Embryonic facial prominence (tissue), 1 donor: ENCODE results near the gene PRIMA1.

Experiments
- DNase-seq: peaks from one replicate; pipeline ENCODE4 v3.0.0-alpha.2; 2016; ENCODE audit errors: extremely low spot score

The PRIMA1 gene

DNA sequence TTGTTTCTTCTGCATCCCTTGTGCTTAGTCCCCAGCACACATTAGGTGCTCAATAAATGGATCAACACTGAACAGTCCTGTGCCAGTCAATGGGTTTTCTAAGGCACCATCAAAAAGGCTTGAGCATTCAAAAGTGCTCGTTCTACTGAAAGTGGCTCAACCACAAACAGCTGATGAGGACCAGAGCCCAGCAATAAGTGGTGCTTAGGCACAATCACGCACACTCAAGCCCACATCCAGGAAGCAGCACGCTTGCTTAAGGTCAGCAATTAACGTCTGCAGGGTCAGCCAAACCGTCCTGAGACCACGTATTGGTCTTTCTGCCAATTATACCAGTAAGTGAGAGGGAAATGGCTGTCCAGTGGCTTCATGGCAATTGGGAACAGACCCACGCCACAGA lies 56.5 kb downstream of the PRIMA1 start:
- no peak for DNase-seq

DNA sequence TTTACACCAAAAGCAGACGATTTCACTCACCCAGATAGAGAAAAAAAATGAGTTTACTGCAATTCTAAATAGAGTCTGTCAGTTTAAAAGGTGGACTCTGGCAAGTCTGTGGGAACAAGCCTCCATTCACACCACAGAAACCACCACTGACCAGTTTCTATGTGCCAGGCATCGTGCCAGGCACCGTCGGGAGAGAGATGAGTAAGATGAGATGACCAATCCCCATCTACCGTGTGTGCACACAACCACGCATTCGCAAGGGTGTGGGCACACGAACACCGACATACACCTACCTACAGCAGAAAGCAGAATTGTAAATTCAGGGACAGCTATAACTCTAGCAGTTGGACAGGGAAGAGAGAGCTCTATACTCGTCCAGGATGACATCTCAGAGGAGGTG lies 58.3 kb downstream of the PRIMA1 start:
- no peak for DNase-seq

DNA sequence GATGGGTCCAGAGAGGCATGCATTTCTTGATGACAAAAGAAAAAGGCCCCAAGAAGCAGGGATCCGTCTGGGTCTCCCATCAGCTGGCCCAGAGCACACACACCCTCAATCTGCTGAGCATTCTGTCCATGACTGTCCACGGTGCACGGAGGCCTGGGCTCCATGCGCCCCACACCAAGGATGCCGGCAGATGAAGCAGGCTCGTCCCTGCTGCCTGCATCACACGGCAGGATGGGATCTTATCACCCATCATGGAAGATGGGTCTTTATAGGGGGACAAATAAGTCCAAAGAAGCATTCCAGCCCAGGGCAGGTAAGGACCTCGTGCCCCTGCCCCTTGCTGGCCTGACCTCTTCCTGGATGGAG lies 59.7 kb downstream of the PRIMA1 start:
- no peak for DNase-seq

DNA sequence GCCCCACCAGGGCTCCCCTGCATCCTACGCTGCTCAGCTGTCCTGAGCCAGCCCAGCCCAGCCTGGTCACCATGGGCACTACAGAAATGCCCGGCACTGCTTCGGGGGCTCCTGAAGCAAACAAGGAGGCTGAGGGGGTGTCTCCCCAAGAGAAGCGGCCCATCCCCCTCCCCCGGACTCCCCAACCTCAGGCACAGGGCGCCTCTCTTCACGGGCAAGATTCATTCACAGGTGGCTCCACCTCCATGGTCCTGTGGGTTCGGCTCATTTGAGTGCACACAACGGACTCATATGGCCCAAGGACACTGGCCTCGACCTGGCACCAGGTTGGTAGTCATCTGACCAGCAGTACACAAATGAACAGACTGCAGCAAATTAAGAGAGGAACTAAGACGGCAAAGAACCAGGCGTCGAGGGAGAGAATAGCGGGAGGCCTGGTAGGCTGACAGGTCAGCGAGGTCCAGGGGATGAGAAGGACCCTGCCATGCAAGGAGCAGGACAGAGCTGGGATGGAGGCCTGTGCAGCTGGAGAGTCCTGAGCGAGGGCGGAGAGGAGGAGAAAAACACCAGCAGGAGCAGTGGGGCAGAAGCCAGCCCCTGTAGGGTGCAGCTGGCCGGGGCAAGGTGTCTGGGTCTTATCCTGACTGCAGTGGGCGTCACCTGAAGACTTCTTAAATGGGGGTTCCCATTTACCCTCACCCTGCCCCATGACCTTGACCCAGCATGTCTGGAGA lies 60.2 kb downstream of the PRIMA1 start:
- no peak for DNase-seq

DNA sequence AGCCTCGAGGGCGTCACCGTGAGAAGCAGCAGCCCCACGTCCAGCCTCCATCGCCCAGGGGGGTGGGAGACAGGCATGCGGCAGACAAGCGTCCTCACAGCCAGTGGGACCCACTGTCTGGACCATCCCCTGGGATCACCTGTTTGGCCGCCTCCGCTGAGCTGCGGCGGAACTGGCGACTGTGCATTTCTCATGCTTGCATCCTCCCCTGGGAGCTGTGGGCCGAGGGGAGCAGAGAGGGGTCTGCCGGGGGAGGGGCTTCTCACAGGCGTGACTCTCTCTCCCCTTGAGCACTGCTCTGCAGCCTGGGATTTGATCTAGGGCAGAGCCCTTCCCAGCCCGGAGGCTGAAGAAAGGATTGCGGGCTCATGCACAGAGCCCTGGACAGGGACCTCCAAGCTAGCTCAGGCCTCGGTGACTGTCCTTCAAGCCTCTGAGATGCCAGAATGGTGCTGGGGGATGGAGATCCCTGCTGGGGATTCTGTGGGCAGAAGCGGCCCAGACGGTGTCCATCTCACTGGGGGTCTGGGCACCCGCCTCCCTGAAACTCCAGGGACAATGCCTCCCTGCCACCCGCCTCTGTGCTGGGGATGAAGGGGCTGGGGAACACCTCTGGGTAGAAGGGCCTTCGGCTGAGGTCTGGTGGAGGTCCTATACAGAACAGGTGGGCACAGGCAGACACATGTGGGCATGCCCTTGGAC lies 61.1 kb downstream of the PRIMA1 start:
- DNase-seq, result no peak

DNA sequence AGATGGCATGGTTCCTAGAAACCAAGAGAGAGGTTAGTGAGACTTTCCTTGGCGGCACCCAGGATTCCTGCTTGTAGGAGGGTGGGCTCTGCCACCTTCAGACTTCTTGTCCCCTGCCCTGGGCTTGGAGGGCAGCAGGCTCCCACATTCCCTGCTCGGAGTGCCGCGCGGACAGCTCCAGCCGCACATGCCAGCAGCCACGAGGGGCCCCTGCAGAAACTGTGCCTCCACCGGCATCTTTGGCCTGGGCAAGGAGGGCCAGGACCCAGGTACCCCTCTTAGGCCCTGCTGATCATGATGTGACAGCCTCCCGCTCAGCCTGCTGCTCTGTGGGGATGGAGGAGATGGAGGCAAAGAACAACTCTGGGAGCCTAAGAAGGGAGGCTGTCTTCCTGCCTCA lies 62.3 kb downstream of the PRIMA1 start:
- DNase-seq, result no peak

DNA sequence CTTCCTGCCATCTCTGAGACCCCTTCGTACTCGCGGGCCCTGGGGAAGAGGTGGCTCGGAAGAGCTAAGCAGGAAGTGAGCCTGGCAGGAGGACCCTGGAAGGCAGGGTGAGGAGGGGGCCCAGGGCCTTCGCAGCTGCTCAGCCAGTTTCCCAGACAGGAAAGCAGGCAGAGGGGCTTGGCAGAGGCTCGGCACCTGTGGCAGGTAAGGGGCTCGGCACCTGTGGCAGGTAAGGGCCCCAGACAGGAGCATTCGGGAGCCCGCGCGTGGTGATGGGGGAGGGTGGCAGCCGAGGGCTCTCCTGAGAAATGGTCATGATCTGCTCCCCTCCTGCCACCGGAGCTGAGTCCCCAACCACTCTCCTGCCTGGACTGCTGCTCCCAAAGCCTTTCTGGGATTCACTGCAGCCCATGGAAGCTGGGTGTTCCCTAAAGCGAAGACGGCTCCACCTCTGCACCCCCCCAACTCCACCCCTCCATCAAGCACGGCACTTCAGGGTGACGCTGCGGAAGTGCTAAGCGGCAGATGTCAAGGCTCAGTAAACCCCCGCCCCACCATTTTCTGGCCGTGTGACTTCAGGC lies 63.2 kb downstream of the PRIMA1 start:
- DNase-seq, result no peak

DNA sequence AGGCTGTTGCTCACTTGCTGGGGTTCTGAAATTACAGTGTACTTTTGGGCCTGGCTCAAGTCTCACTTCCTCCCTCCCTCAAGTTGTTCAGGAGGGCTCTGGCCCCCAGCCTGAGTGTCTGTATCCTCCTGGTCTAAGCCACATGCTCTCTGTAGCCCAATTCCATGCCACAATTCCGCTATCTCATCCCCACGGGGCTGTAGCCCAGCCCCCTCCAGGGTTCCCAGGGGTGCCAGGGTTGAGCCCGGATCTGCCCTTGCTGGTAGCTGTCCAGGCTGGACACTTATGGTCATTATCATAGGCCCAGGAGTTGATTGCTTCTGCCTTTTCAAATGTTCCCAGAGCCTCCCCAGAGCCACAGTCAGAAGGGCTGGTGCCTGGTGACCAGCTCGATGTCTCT lies 65.3 kb downstream of the PRIMA1 start:
- DNase-seq, result no peak

DNA sequence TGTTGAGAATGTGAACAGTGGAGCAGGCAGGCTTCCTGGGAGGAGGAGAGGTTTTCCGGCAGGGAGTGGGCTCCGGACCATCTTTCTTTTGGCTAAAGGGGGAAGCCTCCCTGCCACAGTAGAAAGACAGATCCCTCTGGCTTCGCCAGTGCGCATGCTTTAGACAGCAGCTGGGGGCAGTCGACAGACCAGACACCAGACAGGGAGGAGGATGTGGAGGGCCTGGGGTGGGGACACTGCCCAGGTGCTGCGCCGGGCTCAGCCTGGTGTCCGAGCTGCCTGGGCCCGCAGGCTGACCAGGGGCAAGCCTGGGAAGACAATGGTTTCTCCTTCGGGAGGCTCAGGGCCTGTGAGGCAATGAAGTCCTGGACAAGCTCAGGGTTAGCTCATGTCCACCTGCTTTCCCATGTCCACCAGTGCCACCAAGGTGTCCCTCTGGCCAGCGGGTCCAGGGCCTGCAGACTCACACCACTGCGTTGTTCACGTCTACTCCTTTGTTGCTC lies 67.3 kb downstream of the PRIMA1 start:
- no peak for DNase-seq

DNA sequence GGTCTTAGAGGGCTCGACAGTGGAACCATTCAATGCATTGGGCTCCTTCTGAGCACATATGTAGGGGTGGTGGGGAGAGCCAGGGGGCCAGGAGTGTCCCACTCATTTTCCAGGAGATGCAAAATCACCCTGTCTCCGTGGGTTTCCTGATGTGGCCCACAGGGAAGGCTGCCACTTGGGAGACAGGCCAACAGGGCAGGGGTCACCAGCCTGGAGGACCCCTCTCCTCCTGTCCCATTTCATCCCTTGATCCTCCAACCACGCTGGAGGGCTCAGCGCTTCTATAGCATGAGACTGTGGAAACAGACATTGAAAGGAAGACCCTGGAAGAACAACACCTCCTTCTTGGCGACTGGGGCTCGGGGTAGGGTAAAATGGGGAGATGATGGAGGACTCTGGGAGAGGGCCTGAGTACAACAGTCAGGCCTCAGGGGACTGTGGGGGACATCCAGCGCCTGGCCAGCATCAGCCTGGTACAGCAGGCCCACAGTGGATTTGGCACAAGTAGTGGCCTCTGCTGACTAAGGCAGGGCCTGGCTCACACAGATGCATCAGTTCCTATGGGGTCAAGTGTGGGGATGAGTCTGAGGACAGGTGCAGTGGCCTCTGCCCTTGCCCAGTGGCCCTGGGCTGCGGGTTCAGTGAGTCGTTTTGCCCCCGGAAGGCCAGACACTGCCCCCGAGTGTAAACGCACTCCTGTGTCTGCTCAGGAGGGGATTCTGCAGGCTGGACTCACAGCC lies 68.0 kb downstream of the PRIMA1 start:
- DNase-seq, result no peak

DNA sequence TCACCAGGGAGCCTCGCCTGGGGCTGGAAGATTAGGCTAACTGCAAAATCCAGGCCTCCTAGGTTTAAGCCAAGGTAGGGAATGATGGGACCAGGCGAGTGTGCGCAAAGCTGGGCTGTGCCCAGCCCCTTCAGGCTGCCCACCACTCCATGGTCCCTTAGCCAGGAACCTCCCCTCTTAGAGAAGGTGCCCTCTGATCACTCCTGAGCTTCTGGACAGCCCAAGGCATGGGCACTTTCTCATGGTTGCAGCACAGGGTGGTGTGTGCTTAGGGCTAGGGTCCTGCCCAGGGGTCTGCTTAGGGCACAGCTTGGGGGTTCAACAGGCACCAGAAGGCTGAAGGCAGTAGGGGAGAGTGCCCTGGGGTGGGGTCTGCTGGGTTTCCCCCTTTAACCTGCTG lies 69.0 kb downstream of the PRIMA1 start:
- no peak for DNase-seq

DNA sequence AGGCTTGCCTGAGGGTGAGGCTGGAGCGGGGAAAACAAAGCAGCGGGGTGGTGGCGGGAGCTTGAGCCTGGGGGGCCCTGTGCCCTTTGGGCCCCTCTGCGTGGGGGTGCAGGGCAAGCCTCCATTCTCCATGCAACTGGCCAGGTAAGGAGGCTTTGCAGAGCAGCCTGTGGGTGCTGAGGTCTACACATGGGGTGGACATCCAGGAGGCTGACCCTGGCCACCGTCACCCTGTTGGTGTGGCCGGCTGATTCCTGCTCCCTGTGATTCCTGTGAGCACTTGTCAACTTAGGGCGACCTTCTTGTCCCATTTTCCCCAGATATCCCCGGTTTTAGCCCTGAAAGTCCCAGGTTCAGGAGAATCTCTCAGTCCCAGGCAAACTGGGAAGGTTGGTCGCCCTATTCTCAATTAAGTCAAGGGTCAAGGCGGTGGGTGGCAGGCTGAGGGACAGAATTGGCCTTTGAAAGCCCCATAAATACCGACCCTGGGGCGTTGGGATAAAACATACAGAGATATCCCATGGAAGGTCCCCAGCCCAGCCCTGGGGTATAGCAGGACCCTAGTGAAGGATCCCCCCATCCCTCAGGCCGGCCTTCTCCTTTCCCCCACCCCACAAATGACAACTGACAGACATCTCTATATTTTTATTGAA lies 70.5 kb downstream of the PRIMA1 start:
- no peak for DNase-seq

DNA sequence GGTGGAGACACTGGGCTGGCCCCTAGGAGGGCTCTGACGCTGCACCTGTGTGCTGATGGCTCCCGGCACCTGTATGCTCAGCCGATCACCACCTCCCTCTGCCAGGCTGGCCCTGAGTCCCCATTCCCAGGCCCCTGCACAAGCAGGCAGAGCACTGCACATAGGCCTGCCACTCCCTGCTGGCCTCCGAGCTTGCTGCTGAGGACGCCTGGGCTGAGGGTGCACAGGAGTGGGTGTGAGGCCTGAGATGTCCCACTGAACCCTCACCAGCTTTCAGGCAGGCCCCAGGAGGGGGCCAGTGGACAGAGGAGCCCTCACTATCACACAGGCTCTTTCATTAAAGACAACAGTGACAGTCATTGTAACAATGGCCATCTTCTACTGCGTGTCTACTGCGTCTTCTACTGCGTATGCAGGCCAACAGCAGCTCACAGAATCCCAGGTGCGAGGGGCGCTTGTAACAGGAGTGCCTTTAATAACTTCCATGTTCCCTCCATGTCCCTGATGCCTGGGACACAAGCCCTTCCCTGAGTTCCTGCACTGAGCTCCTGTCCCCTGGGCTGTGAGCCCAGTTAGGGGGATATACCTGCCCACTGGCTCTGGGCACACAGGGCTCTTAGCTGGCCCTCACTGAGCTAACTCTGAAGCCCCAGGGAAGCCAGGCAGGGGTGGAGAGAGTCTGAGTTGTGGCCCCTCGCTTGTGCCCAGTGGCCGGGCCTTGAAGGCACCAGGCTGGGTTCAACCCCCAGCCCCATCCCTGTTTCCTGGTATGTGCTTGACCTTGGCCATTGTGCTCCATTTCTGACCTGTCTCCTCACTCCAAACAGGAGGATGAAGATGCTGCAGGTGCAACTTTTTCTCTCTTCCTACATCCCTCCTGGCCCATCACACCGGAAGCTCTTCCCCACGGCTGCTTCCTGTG lies 71.3 kb downstream of the PRIMA1 start:
- no peak for DNase-seq

DNA sequence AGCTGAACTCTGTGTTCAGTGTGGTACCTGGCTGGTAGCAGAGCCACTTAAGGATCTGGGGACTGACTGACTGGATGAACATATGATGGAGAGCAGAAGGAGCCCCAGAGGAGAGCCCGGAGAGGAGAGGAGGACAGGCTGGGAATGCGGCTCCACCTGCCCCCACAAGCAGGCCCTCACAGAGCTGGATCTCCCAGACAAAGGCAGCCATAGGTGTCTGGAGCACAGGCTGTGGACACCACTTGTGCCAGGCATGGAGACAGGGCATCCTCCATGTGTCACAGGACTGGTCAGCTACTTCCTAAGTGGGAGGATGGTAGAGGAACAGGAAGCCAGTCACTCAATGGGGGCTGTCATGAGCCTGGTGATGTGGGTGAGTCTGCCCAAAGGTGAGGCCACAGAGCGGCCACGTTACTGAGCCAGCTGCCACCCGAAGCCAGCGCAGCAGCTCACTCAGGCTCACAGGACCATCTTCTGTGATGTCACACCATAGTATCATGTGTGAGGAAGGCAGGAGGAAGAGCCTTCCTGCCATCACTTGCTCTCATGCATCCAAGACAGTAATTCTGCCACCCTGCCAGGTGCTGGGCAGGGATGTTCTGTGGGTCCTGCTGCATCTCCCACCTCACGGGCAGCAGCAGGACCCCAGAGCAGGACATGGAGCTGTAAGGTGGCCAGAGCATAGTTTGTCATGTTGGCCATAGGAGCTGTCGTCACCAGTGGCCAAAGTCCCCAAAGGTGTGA lies 72.1 kb downstream of the PRIMA1 start:
- DNase-seq, result no peak

DNA sequence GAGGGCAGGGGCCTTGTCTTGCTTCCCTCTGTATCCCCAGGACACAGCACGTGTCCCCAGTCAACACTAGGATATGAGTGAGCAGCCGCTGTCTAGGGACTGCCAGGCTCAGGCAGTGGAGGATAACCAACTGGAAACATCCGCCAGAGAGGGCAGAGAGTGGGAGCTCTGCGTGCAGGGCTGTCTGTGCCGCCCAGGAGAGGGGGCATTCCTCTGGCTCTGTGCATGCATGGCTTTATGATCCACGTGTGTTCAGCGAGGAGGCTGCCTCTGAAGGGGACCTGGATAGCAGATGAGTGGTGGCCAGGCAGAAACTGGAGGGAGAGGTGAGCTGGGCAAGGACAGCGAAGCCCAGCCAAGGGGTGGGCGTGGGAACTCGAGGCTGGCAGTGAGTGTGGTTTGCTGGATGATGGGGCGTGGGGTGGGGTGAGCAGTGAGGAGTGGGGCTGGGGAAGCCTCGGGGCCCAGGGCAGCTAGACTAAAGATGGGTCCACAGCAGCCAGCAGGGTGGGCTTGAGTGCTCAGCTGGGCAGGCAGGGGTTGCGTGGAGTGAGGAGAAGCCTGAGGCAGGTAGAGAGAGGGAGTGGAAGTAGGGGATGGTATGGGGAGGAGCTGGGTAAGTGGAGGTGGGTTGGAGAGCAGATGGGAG lies 72.9 kb downstream of the PRIMA1 start:
- DNase-seq, result no peak

DNA sequence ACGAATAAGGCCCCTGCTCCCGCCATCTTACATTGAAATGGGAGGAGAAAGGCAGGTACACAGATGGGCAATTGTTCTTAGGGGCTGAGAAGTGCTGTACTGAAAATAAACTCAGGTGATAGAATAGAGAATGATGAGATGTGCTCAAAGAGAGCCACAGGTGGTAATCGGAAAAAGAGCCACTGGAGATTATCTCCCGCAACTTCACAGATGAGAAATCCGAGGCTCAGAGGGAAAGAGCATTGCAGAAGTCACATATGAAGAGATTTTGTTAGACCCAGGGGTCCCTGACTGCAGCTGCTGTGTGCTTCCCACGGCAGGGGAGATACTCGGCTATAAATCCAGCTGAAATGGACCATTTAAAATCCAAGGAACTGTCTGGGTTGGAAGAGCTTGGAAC lies 73.7 kb downstream of the PRIMA1 start:
- DNase-seq, result no peak

DNA sequence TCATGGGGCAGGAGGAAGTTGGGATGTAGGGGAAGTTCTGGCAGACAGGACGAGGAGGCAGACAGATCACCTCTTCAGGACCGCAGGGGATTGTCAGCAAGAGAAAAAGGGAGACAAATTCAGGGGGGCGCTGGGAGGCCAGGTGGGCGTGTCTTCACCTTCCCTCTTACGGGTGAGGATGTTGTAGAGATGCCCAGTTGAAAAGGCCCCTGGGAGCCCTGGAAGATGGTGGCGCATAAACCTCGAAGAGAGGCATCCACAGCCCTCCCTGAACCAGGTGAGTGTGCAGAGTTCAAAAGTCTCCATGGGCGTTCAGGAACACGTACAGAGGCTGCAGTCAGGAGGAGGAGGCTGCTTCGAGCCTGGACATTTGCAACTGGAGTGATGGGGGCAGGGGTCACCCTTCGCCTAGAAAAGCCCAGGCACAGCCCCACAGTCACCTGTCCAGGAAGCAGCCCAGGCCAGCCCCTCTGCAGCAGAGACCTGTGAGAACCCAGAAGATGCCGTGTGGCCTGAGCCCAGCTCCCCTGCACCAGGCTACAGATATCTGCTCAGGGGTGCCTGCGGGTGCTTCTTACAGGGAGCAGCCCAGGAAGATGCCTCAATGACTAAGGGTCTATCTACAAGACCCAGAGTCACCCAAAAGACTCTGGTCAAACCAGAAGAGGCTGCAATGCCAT lies 74.4 kb downstream of the PRIMA1 start:
- no peak for DNase-seq

DNA sequence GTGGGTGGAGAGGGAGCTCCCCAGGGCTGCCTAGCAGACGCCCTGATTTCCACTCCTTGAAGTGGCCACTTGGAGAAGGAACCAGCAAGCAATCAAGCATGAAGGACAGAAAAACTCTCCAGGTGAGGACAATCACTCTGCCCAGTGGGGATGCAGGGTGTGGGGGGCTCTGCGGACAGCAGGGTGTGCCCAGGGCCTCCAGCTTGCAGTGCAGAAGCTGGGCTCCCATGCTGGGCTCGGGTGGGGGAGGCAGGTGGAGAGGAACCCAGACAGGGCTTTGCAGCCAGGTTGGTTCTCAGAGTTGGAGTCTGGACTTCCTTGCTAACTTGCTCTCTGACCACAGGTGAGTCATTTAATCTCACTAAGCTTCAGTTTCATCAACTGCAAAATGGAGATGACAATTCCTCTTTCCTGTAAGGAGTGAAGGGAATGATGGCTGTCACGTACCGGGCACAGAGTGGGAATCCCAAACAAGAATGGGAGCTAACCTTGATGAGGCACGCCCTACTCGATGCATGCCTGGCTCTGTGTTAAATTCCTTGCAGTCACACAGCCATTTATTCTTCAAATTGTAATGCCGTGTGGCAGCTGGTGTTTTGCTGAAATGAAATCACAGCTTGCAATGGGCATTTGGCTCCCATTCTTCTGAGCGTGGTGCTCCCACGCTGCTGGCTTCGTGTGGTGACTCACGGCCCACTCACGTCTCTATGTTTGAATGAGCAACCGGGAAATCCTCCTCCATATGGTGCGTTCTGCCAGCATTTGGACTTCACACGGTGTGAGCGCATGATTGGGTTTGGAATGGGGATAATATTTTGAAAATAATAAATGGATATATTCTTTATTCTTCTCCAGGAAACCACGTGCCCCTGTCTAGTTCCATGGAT lies 75.2 kb downstream of the PRIMA1 start:
- DNase-seq, result no peak
